H9 (cell line): ENCODE data around the gene TMEM236. TPM values are rescaled to one million over a fixed set of nuclear protein-coding genes. Genes with fewer than 3 reads are reported as not detected.

ENCODE experiments used
- DNase-seq: peaks from one replicate; pipeline ENCODE4 v3.0.0-alpha.2; 2017
- H2AFZ ChIP-seq: one replicate; pipeline ENCODE4 v1.6.1; 2013; ENCODE audit warnings: mild to moderate bottlenecking, low read length, control low read depth, moderate library complexity
- H2AK5ac ChIP-seq: 2 replicates; pipeline ENCODE4 v1.6.1; 2013; ENCODE audit warnings: low read length, control low read depth, mixed read lengths; ENCODE audit not compliant: insufficient read length
- H2BK120ac ChIP-seq: one replicate; pipeline ENCODE4 v1.6.1; 2013; ENCODE audit warnings: low read depth, mild to moderate bottlenecking, low read length, control low read depth, inconsistent platforms; ENCODE audit not compliant: poor library complexity, severe bottlenecking
- H2BK12ac ChIP-seq: 2 replicates; pipeline ENCODE4 v1.6.1; 2013; ENCODE audit warnings: low read length, control low read depth, mixed read lengths, low read depth; ENCODE audit not compliant: insufficient read length
- H2BK15ac ChIP-seq: 2 replicates; pipeline ENCODE4 v1.6.1; 2013; ENCODE audit warnings: low read depth, low read length, control low read depth
- H2BK20ac ChIP-seq: one replicate; pipeline ENCODE4 v1.6.1; 2013; ENCODE audit warnings: low read depth, mild to moderate bottlenecking, low read length, control low read depth, inconsistent platforms; ENCODE audit not compliant: poor library complexity, severe bottlenecking
- H2BK5ac ChIP-seq: 2 replicates; pipeline ENCODE4 v1.6.1; 2013; ENCODE audit warnings: low read length, control low read depth, mixed read lengths; ENCODE audit not compliant: insufficient read length
- H3K14ac ChIP-seq: 2 replicates; pipeline ENCODE4 v1.6.1; 2013; ENCODE audit warnings: low read length, control low read depth; ENCODE audit not compliant: insufficient read depth
- H3K18ac ChIP-seq: 2 replicates; pipeline ENCODE4 v1.6.1; 2013; ENCODE audit warnings: low read depth, mild to moderate bottlenecking, mixed read lengths, low read length, control low read depth; ENCODE audit not compliant: insufficient read length
- H3K23ac ChIP-seq: 2 replicates; pipeline ENCODE4 v1.6.1; 2013; ENCODE audit warnings: low read length, control low read depth, mixed read lengths, low read depth; ENCODE audit not compliant: insufficient read length
- H3K23me2 ChIP-seq: 2 replicates; pipeline ENCODE4 v1.6.1; 2013; ENCODE audit warnings: low read depth, mild to moderate bottlenecking, mixed read lengths, low read length, control low read depth; ENCODE audit not compliant: insufficient read length, poor library complexity, severe bottlenecking
- H3K27ac ChIP-seq: 2 replicates; pipeline ENCODE4 v1.5.1; 2013; ENCODE audit warnings: low read length, control low read depth, mixed read lengths, low read depth; ENCODE audit not compliant: insufficient read length
- H3K27me3 ChIP-seq: 2 replicates; pipeline ENCODE4 v1.6.1; 2013; ENCODE audit warnings: low read length, control low read depth, inconsistent platforms; ENCODE audit not compliant: insufficient read depth
- H3K4ac ChIP-seq: 2 replicates; pipeline ENCODE4 v1.6.1; 2013; ENCODE audit warnings: low read depth, mild to moderate bottlenecking, control low read depth, inconsistent platforms, low read length, moderate library complexity
- H3K4me1 ChIP-seq: 2 replicates; pipeline ENCODE4 v1.6.1; 2013; ENCODE audit warnings: low read length, control low read depth, inconsistent platforms; ENCODE audit not compliant: insufficient read depth
- H3K4me2 ChIP-seq: 2 replicates; pipeline ENCODE4 v1.6.1; 2013; ENCODE audit warnings: low read length, control low read depth, mixed read lengths; ENCODE audit not compliant: insufficient read length, insufficient read depth
- H3K56ac ChIP-seq: 2 replicates; pipeline ENCODE4 v1.6.1; 2013; ENCODE audit warnings: low read depth, mild to moderate bottlenecking, mixed read lengths, low read length, control low read depth; ENCODE audit not compliant: insufficient read length
- H3K79me1 ChIP-seq: 2 replicates; pipeline ENCODE4 v1.6.1; 2013; ENCODE audit warnings: low read depth, mild to moderate bottlenecking, moderate library complexity, low read length, control low read depth, inconsistent platforms; ENCODE audit not compliant: insufficient read depth, poor library complexity, severe bottlenecking
- H3K79me2 ChIP-seq: 2 replicates; pipeline ENCODE4 v1.6.1; 2013; ENCODE audit warnings: low read length, control low read depth, inconsistent platforms; ENCODE audit not compliant: insufficient read depth
- H3K9ac ChIP-seq: 2 replicates; pipeline ENCODE4 v1.6.1; 2013; ENCODE audit warnings: low read length, control low read depth, mixed read lengths; ENCODE audit not compliant: insufficient read length; ENCODE audit errors: extremely low read depth
- H3K9me3 ChIP-seq: one replicate; pipeline ENCODE4 v1.6.1; 2013; ENCODE audit warnings: low read depth, low read length, inconsistent platforms; ENCODE audit not compliant: control insufficient read depth
- H3T11ph ChIP-seq: one replicate; pipeline ENCODE4 v1.6.1; 2013; ENCODE audit warnings: mild to moderate bottlenecking, low read length, control low read depth, inconsistent platforms
- H4K20me1 ChIP-seq: one replicate; pipeline ENCODE4 v1.6.1; 2013; ENCODE audit not compliant: control insufficient read depth, insufficient read length, insufficient read depth
- H4K5ac ChIP-seq: 2 replicates; pipeline ENCODE4 v1.6.1; 2013; ENCODE audit warnings: low read depth, mild to moderate bottlenecking, mixed read lengths, low read length, control low read depth; ENCODE audit not compliant: insufficient read length
- H4K8ac ChIP-seq: replicated peaks from 2 replicates; pipeline ENCODE4 v1.6.1; 2013; ENCODE audit warnings: low read length, control low read depth, mixed read lengths, low read depth; ENCODE audit not compliant: insufficient read length
- H4K91ac ChIP-seq: 2 replicates; pipeline ENCODE4 v1.6.1; 2013; ENCODE audit warnings: low read depth, mild to moderate bottlenecking, moderate library complexity, mixed read lengths, low read length, control low read depth; ENCODE audit not compliant: insufficient read length
- H3K27ac Mint-ChIP-seq, 3 experiments: 2 replicates in 2 of 3; 3 replicates in 1 of 3; pipeline ENCODE4 v1.8.0; 2020 to 2021; ENCODE audit warnings: mixed read lengths in 3 of 3, mild to moderate bottlenecking in 1 of 3, moderate library complexity in 1 of 3
- H3K27me3 Mint-ChIP-seq: 2 replicates; pipeline ENCODE4 v1.8.0; 2021; ENCODE audit warnings: low read depth, mild to moderate bottlenecking, moderate library complexity, mixed read lengths
- H3K36me3 Mint-ChIP-seq, 3 experiments: 2 replicates in 2 of 3; 3 replicates in 1 of 3; pipeline ENCODE4 v1.8.0; 2020 to 2021; ENCODE audit warnings: low read depth in 3 of 3, mixed read lengths in 3 of 3; ENCODE audit not compliant: insufficient read depth in 1 of 3
- H3K4me1 Mint-ChIP-seq, 2 experiments: 2 replicates each; pipeline ENCODE4 v1.8.0; 2020; ENCODE audit warnings: mixed read lengths in 2 of 2
- H3K4me3 Mint-ChIP-seq, 2 experiments: 2 replicates in 1 of 2; 3 replicates in 1 of 2; pipeline ENCODE4 v1.8.0; 2020 to 2021; ENCODE audit warnings: mild to moderate bottlenecking in 2 of 2, mixed read lengths in 2 of 2, moderate library complexity in 1 of 2
- H3K9me3 Mint-ChIP-seq, 2 experiments: 2 replicates in 1 of 2; 3 replicates in 1 of 2; pipeline ENCODE4 v1.8.0; 2020; ENCODE audit warnings: mild to moderate bottlenecking in 2 of 2, mixed read lengths in 2 of 2, moderate library complexity in 1 of 2
- CTCF ChIP-seq: fragments of 200-600 bp; sonication (generic); conservative IDR thresholded peaks from 3 replicates; pipeline ENCODE4 v1.8.0; 2021; ENCODE audit warnings: antibody characterized with exemption, mild to moderate bottlenecking
- WGBS: extraction: QIAGEN DNeasy Blood & Tissue Kit; methylation state at CpG from one replicate; pipeline ENCODE4 v1.1.7; 2013; ENCODE audit warnings: missing lambda C conversion rate, low lambda C conversion rate, mixed read lengths; ENCODE audit not compliant: insufficient read length; ENCODE audit errors: extremely low coverage; 5-methylcytosine and 5-hydroxymethylcytosine counted together
- total RNA-seq: library from RNA; stranded (reverse); gene quantifications from 2 replicates; pipeline ENCODE4 v1.2.1, GENCODE V29; 2021

The TMEM236 gene
- total RNA-seq, 1 experiment from 2014 or later = not detected

GRCh38 chr10:17779784-17780183, 27.8 kb downstream of the TMEM236 start:
- Mint-ChIP-seq H3K27ac (no peak overlapping the region), H3K9me3 (no peaks in the 10 kb centered on the region)
- WGBS = no CpG with 5 or more reads among the region's 4 CpGs

More at GRCh38 chr10:17779784-17780183, 27.8 kb downstream of the TMEM236 start:
- Histone ChIP-seq H3T11ph (no peak overlapping the region), H2BK15ac (no peak overlapping the region), H3K79me1 (no peaks in the 10 kb centered on the region), H3K23me2 (no peaks in the 10 kb centered on the region), H4K8ac (no peak overlapping the region), H2BK12ac (no peak overlapping the region), H3K9ac (no peak overlapping the region), H3K4ac (no peak overlapping the region), H2AFZ (no peak overlapping the region), H3K9me3 (no peaks in the 10 kb centered on the region), H3K79me2 (no peaks in the 10 kb centered on the region), H4K5ac (no peak overlapping the region), H3K14ac (no peak overlapping the region), H2AK5ac (no peak overlapping the region), H2BK5ac (no peak overlapping the region), H3K18ac (no peak overlapping the region), H3K4me1 (no peaks in the 10 kb centered on the region), H3K23ac (no peak overlapping the region), H3K27ac (no peak overlapping the region), H2BK120ac (no peak overlapping the region), H3K56ac (no peak overlapping the region), H2BK20ac (no peak overlapping the region), H4K20me1 (no peaks in the 10 kb centered on the region), H3K4me2 (no peak overlapping the region), H3K27me3 (no peaks in the 10 kb centered on the region), H4K91ac (no peak overlapping the region)
- H3K36me3 Mint-ChIP-seq = no peaks in the 10 kb centered on the region
- no peak for TF ChIP-seq CTCF
- peaks cover 4% of the 10 kb centered on the region for H3K27me3 Mint-ChIP-seq
- no peaks in the 10 kb centered on the region for H3K4me1 Mint-ChIP-seq
- H3K4me3 Mint-ChIP-seq = no peak overlapping the region
- DNase-seq = no peak
